ENCODE results near the gene GAST.
"Not testable (repeated sequence)": the region's sequence is repeated elsewhere in the genome, so short reads cannot be mapped to it uniquely, and the experiment has no call there.

Gene GAST

GRCh38 chr17:41682631-41683030, 29.5 kb upstream of the GAST start:
- DNase-seq (ENCODE audit: insufficient read length, low spot score) (no peak), FAIRE-seq (no peak)

DNA sequence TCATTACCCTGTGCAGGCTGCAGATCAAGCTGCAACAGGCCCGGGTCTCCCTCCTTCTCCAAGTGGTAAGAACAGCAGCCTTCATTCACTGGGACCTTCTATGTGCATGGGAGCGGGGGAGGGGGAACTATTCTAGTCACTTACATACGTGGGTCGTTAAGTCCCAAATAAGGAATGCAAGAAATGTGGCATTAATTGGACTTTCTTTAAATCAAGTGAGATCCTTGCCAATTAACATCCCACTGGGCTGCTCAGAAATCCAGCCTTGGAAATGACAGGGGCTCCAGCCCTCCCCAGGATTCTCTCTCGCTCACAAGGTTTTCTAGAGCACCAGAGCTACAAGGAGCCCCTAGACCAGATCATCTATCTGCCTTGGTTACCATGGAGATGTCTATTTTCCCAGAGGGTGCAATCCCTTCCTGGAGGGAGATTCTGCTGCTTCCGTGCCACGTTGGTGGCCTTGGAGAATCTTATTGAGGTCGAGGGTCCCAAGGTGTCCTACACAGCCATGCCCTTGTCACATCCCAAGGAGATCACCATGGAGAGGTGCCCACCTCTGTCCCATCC, 28.6 kb upstream of the GAST start:
- DNase-seq (ENCODE audit: insufficient read length, low spot score) (no peak), FAIRE-seq (no peak)

- FAIRE-seq = no peak
These were observed 28.1 kb upstream of the GAST start for GRCh38 chr17:41684035-41684434.

GRCh38 chr17:41685753-41686152, 26.4 kb upstream of the GAST start:
- FAIRE-seq; DNase-seq (ENCODE audit: insufficient read length, low spot score): not testable (repeated sequence)

More at GRCh38 chr17:41684035-41684434, 28.1 kb upstream of the GAST start:
- DNase-seq (ENCODE audit: insufficient read length, low spot score) = no peak

GRCh38 chr17:41686281-41686680, 25.9 kb upstream of the GAST start:
- no peak for FAIRE-seq
- DNase-seq (ENCODE audit: insufficient read length, low spot score) = no peak

DNA sequence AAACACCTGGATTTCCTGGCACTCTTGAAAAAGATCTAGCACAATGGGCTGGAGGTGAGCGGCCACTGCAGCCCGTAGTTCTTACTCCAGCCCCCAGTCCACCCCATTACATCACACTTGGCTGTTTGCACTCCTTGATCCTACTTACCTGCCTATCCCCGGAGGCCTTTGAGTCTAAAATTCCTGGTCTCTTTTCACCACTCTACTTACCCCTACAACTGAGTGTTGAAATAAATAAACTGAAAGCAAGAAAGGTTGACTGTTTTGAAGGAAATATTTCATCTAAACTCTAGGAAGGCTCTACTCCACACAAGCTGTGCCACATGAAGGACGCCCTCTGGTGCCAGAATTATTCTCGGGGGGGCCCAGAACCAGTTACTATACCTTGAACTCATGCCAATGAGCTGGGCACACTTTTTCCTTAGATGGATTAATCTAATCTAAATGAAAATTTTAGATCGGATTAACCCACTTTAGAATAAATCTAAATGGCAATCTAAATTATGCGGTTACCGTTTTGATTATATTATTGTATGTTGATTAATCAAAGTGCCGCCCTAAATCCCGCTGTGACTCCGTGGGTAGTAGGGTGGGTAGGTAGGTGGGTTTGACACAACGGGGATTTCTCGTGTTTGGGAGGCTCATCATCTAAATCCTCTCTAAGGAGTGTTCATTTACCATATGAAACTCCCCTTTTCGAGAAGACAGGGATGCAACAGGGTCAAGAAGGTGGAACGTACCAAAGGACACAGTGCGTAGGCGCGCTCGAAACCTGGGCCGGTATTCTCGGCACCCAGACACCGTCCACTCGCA, 24.1 kb upstream of the GAST start:
- no peak for FAIRE-seq

DNA sequence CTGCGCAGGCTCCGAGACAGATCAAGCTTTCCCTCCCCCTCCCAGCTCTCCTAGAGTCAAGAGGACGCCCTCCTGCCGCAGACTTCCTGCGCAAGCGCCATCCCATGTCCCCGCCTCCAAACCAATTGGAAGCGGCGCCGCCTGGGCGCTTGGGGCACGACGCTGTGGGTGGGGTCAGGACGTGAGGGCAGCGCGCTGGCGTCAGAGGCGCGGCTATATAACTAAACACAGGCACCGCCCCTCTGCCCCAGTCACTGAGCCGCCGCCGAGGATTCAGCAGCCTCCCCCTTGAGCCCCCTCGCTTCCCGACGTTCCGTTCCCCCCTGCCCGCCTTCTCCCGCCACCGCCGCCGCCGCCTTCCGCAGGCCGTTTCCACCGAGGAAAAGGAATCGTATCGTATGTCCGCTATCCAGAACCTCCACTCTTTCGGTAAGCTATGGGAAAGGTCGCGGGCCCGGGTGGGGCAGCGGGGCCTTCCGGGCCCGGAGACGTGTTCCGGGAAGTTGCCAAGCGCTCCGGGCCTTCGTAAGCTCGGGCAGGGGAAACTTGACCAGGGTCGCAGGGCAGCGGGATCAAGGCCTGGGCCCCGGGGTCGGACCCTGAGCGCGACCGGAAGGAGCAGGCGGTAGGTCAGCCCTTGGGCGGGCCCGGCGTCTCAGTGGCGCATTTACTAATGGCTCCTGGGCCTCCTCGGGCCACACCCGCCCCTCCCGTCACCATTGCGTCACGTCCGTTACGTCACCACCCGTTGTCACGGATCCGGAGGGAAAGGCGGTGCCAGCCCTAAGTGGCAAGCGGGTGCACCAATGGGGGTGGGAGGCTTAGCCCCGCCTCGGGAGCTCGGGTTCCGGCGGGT, 23.3 kb upstream of the GAST start, which contains the start of gene EIF1:
Gene EIF1, plus strand, starts transcription at position 245 of the 856 bp plus-strand sequence. Its CDS starts 154 bp downstream, at position 399.
- FAIRE-seq (peak; percentile 99), DNase-seq (ENCODE audit: insufficient read length, low spot score) (peak; percentile 99)

More for the DNA sequence above, 24.1 kb upstream of the GAST start:
- DNase-seq (ENCODE audit: insufficient read length, low spot score) = peak; percentile 64

- FAIRE-seq (no peak), DNase-seq (ENCODE audit: insufficient read length, low spot score) (no peak)
These were observed 22.4 kb upstream of the GAST start for GRCh38 chr17:41689497-41690299.

DNA sequence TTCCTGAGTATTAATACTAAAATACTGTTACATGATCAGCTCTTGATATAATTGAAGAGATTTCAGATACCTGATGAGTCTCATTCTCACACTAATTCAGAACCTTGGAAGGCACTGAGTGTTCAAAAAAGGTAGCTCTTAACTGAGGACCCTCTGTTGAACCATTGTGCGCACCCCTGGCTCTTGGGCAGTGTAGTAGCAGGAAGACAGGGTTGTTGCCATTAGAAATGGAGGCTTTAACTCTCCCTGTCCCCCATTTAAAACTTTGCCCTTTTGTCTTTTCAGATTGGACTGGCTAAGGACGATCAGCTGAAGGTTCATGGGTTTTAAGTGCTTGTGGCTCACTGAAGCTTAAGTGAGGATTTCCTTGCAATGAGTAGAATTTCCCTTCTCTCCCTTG, 21.6 kb upstream of the GAST start:
- FAIRE-seq = no peak
- DNase-seq (ENCODE audit: insufficient read length, low spot score) = no peak

- DNase-seq (ENCODE audit: insufficient read length, low spot score) (no peak), FAIRE-seq (no peak)
These were observed 20.9 kb upstream of the GAST start for GRCh38 chr17:41691031-41691777.

- FAIRE-seq = peak; percentile 51
- no peak for DNase-seq (ENCODE audit: insufficient read length, low spot score)
These were observed 19.2 kb upstream of the GAST start for GRCh38 chr17:41692722-41693521.

DNA sequence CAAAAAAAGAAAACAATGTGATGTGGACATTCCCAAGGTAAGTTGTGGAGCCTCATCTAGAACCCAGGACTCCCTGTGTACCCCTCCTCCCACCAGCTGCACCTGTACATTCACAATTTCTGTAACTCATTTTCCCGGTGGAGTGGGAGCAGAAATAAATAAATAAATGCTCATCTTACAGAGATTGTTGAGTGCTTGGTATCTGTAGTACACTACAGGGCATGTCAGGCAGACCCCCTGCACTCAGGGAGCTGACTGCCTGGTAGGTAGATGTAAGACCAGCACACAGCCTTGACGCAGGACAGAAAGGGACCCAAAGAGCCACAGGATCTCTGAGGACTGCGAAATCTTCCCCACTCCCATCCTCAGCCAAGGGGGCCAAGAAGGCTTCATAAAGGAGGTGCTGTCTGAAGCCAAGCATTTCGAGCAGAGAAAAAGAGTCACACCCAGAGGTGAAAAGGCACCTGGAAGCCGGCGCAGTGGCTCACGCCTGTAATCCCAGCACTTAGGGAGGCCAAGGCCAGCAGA, 16.9 kb upstream of the GAST start:
- DNase-seq (ENCODE audit: insufficient read length, low spot score) = no peak
- FAIRE-seq = no peak

GRCh38 chr17:41695954-41696757, 16.0 kb upstream of the GAST start:
- DNase-seq (ENCODE audit: insufficient read length, low spot score) (peak; percentile 89), FAIRE-seq (no peak)

DNA sequence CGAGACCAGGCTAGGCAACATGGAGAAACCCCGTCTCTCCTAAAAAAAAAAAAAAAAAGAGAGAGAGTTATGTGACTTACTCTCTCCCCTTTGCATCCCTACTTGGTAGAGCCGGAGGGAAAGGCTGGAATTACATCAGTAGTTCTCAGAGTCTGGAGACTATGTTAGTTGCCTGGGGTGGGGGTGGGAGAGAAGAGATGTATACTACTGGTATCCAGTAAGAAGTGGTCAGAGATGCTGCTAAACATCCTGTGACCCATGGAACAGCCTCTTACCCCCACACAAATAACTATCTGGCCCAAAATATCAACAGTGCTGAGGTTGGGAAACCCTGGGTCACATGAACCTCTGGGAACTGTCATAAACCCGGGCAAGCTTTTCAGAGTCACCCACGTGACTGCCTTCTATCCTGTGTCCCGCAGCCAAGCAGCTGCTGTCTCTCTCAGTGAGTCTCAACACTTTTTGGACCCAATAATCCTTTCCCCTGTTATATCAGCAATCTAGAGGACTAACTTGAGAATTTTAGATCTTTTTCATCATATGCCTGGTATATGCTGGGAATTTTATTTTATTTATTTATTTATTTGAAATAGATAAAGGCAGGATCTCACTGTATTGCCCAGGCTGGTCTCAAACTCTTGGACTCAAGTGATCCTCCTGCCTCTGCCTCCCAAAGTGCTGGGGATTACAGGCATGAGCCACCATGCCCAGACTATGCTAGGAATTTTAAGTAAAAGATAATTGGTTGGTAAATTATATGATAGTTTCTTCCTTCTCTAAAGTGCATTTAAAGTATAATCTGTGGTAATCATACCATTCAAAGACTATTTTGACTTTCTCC, 14.8 kb upstream of the GAST start:
- FAIRE-seq (no peak), DNase-seq (ENCODE audit: insufficient read length, low spot score) (no peak)

DNA sequence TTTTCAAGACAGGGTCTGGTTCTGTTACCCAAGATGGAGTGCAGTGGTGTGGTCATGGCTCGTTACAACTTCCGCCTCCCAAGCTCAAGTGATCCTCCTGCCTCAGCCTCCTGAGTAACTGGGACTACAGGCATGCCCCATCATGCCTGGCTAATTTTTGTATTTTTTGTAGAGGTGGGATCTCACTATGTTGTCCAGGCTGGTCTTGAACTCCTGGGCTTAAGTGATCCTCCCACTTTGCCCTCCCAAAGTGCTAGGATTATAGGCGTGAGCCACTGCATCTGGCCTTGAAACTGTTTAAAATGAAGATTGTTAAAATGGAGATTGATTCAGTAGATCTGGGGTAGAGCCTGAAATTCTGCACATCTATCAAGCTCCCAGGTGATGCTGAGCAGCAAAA, 11.3 kb upstream of the GAST start:
- FAIRE-seq; DNase-seq (ENCODE audit: insufficient read length, low spot score): not testable (repeated sequence)

DNA sequence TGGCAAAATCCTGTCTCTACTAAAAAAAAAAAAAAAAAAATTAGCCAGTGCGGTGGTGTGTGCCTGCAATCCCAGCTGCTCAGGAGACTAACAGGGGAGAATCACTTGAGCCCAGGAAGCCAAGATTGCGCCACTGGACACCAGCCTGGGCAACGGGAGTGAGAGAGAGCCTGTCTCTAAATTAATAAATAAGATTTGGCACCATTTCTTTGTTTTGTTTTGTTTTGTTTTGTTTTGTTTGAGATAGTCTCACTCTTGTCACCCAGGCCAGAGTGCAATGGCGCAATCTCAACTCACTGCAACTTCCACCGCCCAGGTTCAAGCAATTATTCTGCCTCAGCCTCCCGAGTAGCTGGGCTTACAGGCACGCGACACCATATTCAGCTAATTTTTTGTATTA, 9.4 kb upstream of the GAST start:
- DNase-seq (ENCODE audit: insufficient read length, low spot score) (no peak), FAIRE-seq (no peak)
